GM18511 (cell line): ENCODE measurements around the gene VKORC1L1.
"Not testable (repeated sequence)": the region's sequence is repeated elsewhere in the genome, so short reads cannot be mapped to it uniquely, and the experiment has no call there.

Source experiments
- ATAC-seq: cut with Tn5 transposase; IDR thresholded peaks from one replicate; pipeline ENCODE4 v1.9.1; 2021; ENCODE audit warnings: mild to moderate bottlenecking, moderate library complexity; ENCODE audit not compliant: unreplicated experiment

VKORC1L1 gene

GRCh38 chr7:65880242-65880641 lies 7.4 kb downstream of the VKORC1L1 start:
- not testable (repeated sequence) for ATAC-seq

- not testable (repeated sequence) for ATAC-seq
Observed at GRCh38 chr7:65884983-65885382, 12.1 kb downstream of the VKORC1L1 start.

GRCh38 chr7:65885533-65885932 lies 12.7 kb downstream of the VKORC1L1 start:
- not testable (repeated sequence) for ATAC-seq

GRCh38 chr7:65888434-65889156 lies 15.7 kb downstream of the VKORC1L1 start:
- not testable (repeated sequence) for ATAC-seq

GRCh38 chr7:65889722-65890121 lies 16.8 kb downstream of the VKORC1L1 start:
- not testable (repeated sequence) for ATAC-seq

- no peak for ATAC-seq
Observed at GRCh38 chr7:65892161-65892560, 19.3 kb downstream of the VKORC1L1 start.

GRCh38 chr7:65892835-65893234 lies 20.0 kb downstream of the VKORC1L1 start:
- ATAC-seq, result no peak

GRCh38 chr7:65896279-65896870 lies 23.5 kb downstream of the VKORC1L1 start:
- no peak for ATAC-seq

GRCh38 chr7:65897289-65897688 lies 24.4 kb downstream of the VKORC1L1 start:
- ATAC-seq, result not testable (repeated sequence)

- ATAC-seq, result peak; percentile 68
Observed at GRCh38 chr7:65898677-65899447, 26.0 kb downstream of the VKORC1L1 start.

GRCh38 chr7:65902306-65902705 lies 29.4 kb downstream of the VKORC1L1 start:
- no peak for ATAC-seq

GRCh38 chr7:65907501-65908198 lies 34.8 kb downstream of the VKORC1L1 start:
- ATAC-seq, result no peak

- no peak for ATAC-seq
Observed at GRCh38 chr7:65910237-65910636, 37.4 kb downstream of the VKORC1L1 start.

- ATAC-seq, result no peak
Observed at GRCh38 chr7:65912237-65912636, 39.4 kb downstream of the VKORC1L1 start.

- no peak for ATAC-seq
Observed at GRCh38 chr7:65915921-65916657, 43.2 kb downstream of the VKORC1L1 start.

GRCh38 chr7:65923316-65923715 lies 50.4 kb downstream of the VKORC1L1 start:
- ATAC-seq, result no peak

- no peak for ATAC-seq
Observed at GRCh38 chr7:65924193-65924592, 51.3 kb downstream of the VKORC1L1 start.

GRCh38 chr7:65925040-65925439 lies 52.2 kb downstream of the VKORC1L1 start:
- no peak for ATAC-seq

GRCh38 chr7:65926588-65926987 lies 53.7 kb downstream of the VKORC1L1 start:
- no peak for ATAC-seq
